ENCODE results near the gene DENND5B.

Gene DENND5B

DNA sequence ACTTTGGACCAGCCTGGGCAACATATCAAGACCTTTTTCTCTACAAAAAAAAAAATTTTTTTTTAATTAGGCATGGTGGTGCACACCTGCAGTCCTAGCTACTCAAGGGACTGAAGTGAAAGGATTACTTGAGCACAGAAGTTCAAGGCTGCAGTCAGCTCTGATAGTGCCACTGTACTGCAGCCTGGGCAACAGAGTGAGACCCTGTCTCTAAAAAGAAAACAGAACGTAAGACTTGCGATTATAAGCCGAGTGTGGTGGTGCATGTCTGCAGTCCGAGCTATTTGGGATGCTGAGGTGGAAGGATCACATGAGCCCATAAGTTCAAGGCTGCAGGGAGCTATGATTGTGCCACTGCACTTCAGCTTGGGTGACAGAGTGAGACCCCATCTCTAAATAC, 76.0 kb downstream of the DENND5B start:
- Histone ChIP-seq H3K27ac (replicated peaks) (no peak overlapping the region), H3K4me3 (replicated peaks; ENCODE audit: insufficient read depth, low read length) (no peak overlapping the region), H3K27me3 (ENCODE audit: insufficient read depth, poor library complexity, severe bottlenecking) (no peaks in the 10 kb centered on the region)
- DNase-seq (ENCODE audit: low read depth in 1 of 2, low spot score in 1 of 2), result no peak
- TF ChIP-seq SPI1 (IDR thresholded peaks at IDR 0.05; ENCODE audit: borderline replicate concordance, low read depth) (no peak), POLR2AphosphoS5 (IDR thresholded peaks at IDR 0.05; ENCODE audit: low read depth) (no peak), GABPA (IDR thresholded peaks at IDR 0.05; ENCODE audit: low read depth) (no peak)
- TF ChIP-seq, protein P1, sequence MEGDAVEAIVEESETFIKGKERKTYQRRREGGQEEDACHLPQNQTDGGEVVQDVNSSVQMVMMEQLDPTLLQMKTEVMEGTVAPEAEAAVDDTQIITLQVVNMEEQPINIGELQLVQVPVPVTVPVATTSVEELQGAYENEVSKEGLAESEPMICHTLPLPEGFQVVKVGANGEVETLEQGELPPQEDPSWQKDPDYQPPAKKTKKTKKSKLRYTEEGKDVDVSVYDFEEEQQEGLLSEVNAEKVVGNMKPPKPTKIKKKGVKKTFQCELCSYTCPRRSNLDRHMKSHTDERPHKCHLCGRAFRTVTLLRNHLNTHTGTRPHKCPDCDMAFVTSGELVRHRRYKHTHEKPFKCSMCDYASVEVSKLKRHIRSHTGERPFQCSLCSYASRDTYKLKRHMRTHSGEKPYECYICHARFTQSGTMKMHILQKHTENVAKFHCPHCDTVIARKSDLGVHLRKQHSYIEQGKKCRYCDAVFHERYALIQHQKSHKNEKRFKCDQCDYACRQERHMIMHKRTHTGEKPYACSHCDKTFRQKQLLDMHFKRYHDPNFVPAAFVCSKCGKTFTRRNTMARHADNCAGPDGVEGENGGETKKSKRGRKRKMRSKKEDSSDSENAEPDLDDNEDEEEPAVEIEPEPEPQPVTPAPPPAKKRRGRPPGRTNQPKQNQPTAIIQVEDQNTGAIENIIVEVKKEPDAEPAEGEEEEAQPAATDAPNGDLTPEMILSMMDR (IDR thresholded peaks at IDR 0.05; ENCODE audit: insufficient read depth, low read length), result no peak
- TF ChIP-seq, protein P2, sequence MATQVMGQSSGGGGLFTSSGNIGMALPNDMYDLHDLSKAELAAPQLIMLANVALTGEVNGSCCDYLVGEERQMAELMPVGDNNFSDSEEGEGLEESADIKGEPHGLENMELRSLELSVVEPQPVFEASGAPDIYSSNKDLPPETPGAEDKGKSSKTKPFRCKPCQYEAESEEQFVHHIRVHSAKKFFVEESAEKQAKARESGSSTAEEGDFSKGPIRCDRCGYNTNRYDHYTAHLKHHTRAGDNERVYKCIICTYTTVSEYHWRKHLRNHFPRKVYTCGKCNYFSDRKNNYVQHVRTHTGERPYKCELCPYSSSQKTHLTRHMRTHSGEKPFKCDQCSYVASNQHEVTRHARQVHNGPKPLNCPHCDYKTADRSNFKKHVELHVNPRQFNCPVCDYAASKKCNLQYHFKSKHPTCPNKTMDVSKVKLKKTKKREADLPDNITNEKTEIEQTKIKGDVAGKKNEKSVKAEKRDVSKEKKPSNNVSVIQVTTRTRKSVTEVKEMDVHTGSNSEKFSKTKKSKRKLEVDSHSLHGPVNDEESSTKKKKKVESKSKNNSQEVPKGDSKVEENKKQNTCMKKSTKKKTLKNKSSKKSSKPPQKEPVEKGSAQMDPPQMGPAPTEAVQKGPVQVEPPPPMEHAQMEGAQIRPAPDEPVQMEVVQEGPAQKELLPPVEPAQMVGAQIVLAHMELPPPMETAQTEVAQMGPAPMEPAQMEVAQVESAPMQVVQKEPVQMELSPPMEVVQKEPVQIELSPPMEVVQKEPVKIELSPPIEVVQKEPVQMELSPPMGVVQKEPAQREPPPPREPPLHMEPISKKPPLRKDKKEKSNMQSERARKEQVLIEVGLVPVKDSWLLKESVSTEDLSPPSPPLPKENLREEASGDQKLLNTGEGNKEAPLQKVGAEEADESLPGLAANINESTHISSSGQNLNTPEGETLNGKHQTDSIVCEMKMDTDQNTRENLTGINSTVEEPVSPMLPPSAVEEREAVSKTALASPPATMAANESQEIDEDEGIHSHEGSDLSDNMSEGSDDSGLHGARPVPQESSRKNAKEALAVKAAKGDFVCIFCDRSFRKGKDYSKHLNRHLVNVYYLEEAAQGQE (IDR thresholded peaks at IDR 0.05; ENCODE audit: insufficient replicate concordance, low read depth), result no peak

DNA sequence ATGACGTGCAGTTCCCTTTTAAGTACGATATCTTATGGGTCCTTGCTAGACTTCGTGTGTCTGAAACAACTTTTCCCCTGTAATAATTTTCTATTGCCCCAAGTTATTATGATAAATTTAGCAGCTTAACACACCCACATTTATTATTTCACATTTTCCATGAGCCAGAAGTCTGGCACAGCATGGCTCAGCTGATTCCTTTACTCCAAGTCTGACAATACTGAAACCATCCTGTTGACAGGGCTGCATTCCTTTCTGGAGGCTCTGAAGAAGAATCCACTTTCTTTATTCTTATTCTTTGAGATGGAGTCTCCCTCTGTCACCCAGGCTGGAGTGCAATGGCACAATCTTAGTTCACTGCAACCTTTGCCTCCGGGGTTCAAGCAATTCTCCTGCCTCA, 80.9 kb downstream of the DENND5B start:
- TF ChIP-seq, protein P1 (IDR thresholded peaks at IDR 0.05; ENCODE audit: insufficient read depth, low read length), result no peak
- TF ChIP-seq POLR2AphosphoS5 (IDR thresholded peaks at IDR 0.05; ENCODE audit: low read depth), result no peak
- TF ChIP-seq, protein P2 (IDR thresholded peaks at IDR 0.05; ENCODE audit: insufficient replicate concordance, low read depth), result no peak
- TF ChIP-seq SPI1 (IDR thresholded peaks at IDR 0.05; ENCODE audit: borderline replicate concordance, low read depth), result no peak
- TF ChIP-seq GABPA (IDR thresholded peaks at IDR 0.05; ENCODE audit: low read depth), result no peak
- Histone ChIP-seq H3K27ac (replicated peaks) (no peak overlapping the region), H3K4me3 (replicated peaks; ENCODE audit: insufficient read depth, low read length) (no peak overlapping the region), H3K27me3 (ENCODE audit: insufficient read depth, poor library complexity, severe bottlenecking) (no peaks in the 10 kb centered on the region)
- DNase-seq (ENCODE audit: low read depth in 1 of 2, low spot score in 1 of 2), result no peak

DNA sequence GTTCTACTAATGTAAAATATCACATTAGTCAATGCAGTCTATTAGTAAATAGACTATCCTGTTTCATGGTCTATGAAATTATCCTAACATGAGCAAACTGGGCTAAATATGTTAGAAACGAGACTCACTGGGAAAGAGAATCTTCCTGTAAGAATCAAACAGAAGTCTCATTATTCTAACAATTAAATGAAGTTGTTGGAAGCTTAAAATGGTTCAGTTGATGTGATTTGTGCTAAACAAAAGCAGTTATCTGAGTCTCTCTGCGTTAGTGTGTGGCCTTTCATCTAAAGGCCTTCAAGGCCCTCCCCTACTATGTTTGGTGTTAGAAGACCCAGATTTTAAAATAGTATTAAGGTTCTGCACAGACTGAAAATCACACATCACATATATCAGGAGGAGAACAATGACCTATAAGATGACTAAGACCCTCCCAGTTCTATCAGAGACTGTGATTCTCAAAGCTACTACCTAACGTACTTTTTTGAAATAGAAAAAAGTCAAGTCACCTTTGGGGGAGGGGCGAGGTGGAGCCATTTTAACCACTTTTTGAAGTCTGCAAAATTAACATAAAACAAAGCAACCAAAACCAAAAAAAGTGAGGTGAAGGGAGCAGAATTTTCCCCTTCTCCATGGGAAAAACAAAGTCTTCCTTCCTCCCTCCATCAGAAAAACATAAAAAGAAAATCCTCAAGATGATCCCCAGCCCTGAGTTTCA, 82.3 kb downstream of the DENND5B start:
- H3K4me3 ChIP-seq (replicated peaks; ENCODE audit: insufficient read depth, low read length), result no peak overlapping the region
- no peak overlapping the region for H3K27ac ChIP-seq (replicated peaks)
- no peak for DNase-seq (ENCODE audit: low read depth in 1 of 2, low spot score in 1 of 2)
- H3K27me3 ChIP-seq (ENCODE audit: insufficient read depth, poor library complexity, severe bottlenecking), result no peaks in the 10 kb centered on the region
- no peak for TF ChIP-seq POLR2AphosphoS5 (IDR thresholded peaks at IDR 0.05; ENCODE audit: low read depth)
- TF ChIP-seq GABPA (IDR thresholded peaks at IDR 0.05; ENCODE audit: low read depth), result no peak
- TF ChIP-seq, protein P2 (IDR thresholded peaks at IDR 0.05; ENCODE audit: insufficient replicate concordance, low read depth), result no peak
- TF ChIP-seq, protein P1 (IDR thresholded peaks at IDR 0.05; ENCODE audit: insufficient read depth, low read length), result no peak
- no peak for TF ChIP-seq SPI1 (IDR thresholded peaks at IDR 0.05; ENCODE audit: borderline replicate concordance, low read depth)
